Measurements from ENCODE around the gene IGSF9. TPM values are rescaled to one million over a fixed set of nuclear protein-coding genes. Genes with fewer than 3 reads are reported as not detected.

The IGSF9 gene
- total RNA-seq, result not detected in 2 replicates

DNA sequence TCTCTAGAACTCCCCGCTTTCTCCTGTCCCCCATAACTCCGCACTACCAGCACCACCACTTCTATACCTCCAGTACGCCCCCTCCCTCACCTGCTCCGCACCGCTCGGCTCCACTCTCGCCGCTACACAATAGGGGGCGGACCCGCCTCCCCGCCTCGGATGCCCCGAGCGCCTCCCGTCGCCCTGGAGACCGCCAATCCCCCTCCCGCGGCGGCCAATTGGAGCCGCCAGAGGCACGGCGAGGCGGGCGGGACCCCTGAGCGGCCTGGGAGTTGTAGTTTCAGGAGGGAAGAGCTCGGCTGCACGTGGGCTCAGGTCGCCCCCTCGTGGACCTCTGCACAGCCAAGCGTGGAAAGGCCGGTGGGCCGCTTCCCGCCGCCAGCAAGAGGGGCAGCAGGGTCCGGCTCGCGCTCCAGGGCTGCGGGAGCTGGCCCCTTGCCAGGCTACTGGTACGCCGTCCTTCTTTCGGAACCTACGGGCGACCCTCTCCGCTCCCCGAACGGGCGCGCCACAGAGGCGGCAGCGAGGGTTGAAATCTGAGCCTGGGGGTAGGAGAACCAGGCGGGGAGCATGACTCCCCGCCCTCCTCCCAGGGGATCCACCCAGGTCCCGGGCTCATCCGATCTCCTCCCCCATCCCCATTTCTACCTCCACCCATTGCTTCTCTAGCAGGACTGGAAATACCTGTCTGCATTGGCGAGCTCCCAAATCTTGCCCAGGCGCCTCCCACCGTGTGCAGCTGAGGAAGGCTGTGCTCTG is at the start of gene IGSF9:
TSS of gene IGSF9 (minus strand) at position 131 of the 759 bp plus-strand sequence. CDS start 2,159 bp downstream, outside the sequence.

DNA sequence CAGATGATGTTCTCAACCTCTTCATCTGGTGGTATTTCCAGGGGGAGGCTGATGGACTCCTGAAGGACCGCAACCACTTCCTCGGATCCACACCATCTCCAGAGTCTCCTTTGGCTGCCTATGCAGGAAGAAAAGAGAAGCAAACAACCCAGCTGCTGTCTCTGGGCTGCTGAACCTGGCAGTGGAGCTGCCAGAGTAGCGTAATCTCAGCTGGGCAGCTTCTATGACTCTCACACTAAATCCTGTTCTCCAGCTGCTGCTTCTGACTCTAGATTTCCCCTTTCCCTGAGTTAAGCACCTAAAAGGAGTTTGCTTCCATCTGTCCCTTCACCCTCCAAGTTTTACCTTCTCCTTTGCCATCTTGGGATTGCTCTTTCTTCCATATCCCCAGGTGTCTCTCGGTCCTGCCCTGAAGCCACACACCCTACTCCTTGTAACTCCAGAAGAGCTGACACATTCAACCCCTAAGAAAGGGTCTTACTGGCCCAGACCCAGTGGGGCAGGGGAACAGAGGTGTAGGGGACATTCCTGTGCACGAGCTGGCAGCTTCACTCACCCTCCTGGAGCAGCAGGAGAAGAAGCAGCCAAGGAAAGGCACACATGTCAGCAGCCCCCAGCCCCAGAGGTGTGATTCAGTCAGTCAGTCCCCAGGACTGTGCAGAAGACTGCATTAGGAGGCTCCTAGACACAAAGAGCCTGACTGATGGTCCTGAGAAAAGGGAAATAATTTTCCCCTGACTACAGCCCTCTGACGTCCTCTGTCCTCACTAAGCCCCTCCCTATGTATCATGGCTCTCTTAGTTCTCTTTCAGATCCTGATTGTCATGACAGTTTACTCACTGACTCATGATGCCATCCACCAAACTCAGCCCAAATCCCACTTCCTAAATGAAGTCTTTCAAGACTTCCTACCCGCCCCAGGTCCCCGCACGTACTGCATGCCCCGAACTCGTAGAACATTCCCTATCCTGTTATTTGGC is 8.4 kb upstream of the IGSF9 start, which contains the start of gene SLAMF9:
TSS of gene SLAMF9 (minus strand) at position 702 of the 980 bp plus-strand sequence. CDS start at position 602, 100 bp downstream.

DNA sequence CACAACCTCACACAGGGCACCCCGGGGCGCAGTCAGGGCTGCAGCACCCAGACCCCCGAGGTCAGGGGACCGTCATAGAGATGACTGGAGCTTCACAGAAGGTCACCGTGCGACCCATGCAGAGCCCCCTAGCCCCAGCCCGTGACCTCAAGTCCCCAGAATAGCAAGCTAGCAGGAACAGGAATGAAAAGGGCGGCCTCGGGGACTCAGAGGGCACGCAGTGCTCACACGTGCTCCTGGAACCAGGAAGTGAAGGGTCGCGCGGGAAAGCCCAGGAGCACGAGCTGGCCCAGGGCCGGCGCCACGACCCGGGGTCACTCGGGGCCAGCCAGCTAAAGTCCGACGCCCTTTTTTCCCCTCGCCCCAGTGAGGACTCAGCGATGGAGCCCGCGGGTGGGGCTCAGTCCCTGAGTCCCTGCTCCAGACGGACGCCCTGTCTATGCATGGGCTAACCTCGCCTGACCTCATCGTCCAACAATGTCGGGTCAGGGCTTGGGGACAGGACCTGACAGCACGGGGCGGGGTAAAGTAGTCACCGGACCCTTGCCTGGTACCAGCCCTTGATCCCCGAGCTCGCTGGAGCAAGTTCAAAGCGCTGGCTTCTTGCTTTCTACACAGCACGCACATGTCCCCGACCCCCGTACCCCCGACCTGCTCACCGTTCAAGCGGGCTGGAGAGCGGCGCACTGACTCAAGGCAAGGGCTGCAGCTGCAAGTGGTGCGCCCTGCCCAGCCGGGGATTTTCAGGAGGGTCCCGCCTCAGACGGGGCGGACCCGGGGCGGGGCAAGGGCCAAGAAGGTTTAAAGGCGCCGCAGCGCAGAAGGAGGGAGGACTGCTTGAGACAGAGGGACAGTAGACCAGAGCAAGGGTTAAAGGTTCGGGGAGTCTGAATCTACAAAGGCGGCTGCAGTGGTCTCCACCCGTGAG is 20.4 kb downstream of the IGSF9 start, which contains the start of gene TAGLN2:
TSS of gene TAGLN2 (minus strand) at position 717 of the 928 bp plus-strand sequence. CDS start 4,998 bp downstream, outside the sequence.

GRCh38 chr1:159900086-159900680 is 45.2 kb downstream of the IGSF9 start, which contains the start of gene CFAP45:
Gene CFAP45 (minus strand): TSS chr1:159900165. CDS start chr1:159900098, 67 bp downstream.

Other genes with a start within 250 kb of the IGSF9 start
- 0.32 TPM in 1 of 2 replicates, not detected in the other for gene CRP, start 231.0 kb downstream of the IGSF9 start, total RNA-seq
- 241 and 316 TPM in 2 replicates for gene DUSP23, start 164.7 kb downstream of the IGSF9 start, total RNA-seq
- gene FCRL6, start 143.3 kb downstream of the IGSF9 start, total RNA-seq, result under 0.01 and 0.30 TPM in 2 replicates
- not detected in 2 replicates for gene SLAMF8, start 118.7 kb downstream of the IGSF9 start, total RNA-seq
- gene VSIG8, start 83.0 kb downstream of the IGSF9 start, total RNA-seq, result under 0.01 TPM in 1 of 2 replicates, not detected in the other
- 1.5 and 1.9 TPM in 2 replicates for gene CFAP45, start 45.4 kb downstream of the IGSF9 start, total RNA-seq
- 507 and 711 TPM in 2 replicates for gene TAGLN2, start 20.1 kb downstream of the IGSF9 start, total RNA-seq
- gene SLAMF9, start 8.6 kb upstream of the IGSF9 start, total RNA-seq, result not detected in 2 replicates
- gene PIGM, start 86.4 kb upstream of the IGSF9 start, total RNA-seq, result 2.9 and 3.8 TPM in 2 replicates
- not detected in 2 replicates for gene KCNJ10, start 124.5 kb upstream of the IGSF9 start, total RNA-seq
- not detected in 2 replicates for gene KCNJ9, start 135.9 kb upstream of the IGSF9 start, total RNA-seq
- 10.1 and 13.8 TPM in 2 replicates for gene IGSF8, start 153.0 kb upstream of the IGSF9 start, total RNA-seq
- gene ATP1A2, start 170.1 kb upstream of the IGSF9 start, total RNA-seq, result not detected in 2 replicates
- not detected in 2 replicates for gene ATP1A4, start 206.0 kb upstream of the IGSF9 start, total RNA-seq
- gene CASQ1, start 245.0 kb upstream of the IGSF9 start, total RNA-seq, result not detected in 2 replicates

Data from epithelial cell of umbilical artery (primary cell).